Upper lobe of right lung (tissue), 1 donor: Measurements from ENCODE around the gene SCP2D1. TPM values are rescaled to one million over a fixed set of nuclear protein-coding genes. Genes with fewer than 3 reads are reported as not detected.

ENCODE experiments used
- ATAC-seq: fragments of 200-7000 bp; cut with Tn5 transposase; one replicate; pipeline ENCODE4 v1.9.1; 2020; ENCODE audit warnings: mild to moderate bottlenecking, moderate library complexity
- DNase-seq: peaks from one replicate; pipeline ENCODE4 v3.0.0-alpha.2; 2020
- H3K27ac ChIP-seq: fragments of 200-600 bp; one replicate; pipeline ENCODE4 v1.8.0; 2022
- H3K27me3 ChIP-seq: fragments of 200-600 bp; one replicate; pipeline ENCODE4 v1.8.0; 2022; ENCODE audit warnings: mild to moderate bottlenecking
- H3K36me3 ChIP-seq: fragments of 200-600 bp; one replicate; pipeline ENCODE4 v1.8.0; 2022
- H3K4me1 ChIP-seq: fragments of 200-600 bp; one replicate; pipeline ENCODE4 v1.8.0; 2022
- H3K4me3 ChIP-seq: fragments of 200-600 bp; one replicate; pipeline ENCODE4 v1.8.0; 2022; ENCODE audit warnings: mild to moderate bottlenecking
- H3K9me3 ChIP-seq: fragments of 200-600 bp; one replicate; pipeline ENCODE4 v1.8.0; 2022
- intact Hi-C: fragments of 100-400 bp; cut with DNase I; formaldehyde crosslinking; loops from one replicate; pipeline ENCODE4 v1.11.0; 2022
- total RNA-seq: library from RNA; stranded (reverse); fragmentation: NEBNext Ultra II Directional; extraction: Animal tissue kit (Norgen Biotek cat#: 25700); gene quantifications from one replicate; pipeline ENCODE4 v1.2.1, GENCODE V29; 2021
- TF ChIP-seq, protein P1 (sequence below): fragments of 200-600 bp; IDR thresholded peaks from one replicate; pipeline ENCODE4 v1.8.0; 2022; ENCODE audit warnings: antibody characterized with exemption
- donor health status: DM: no; HTN: yes; CAD: no; lungs with severe emphysema.

Gene SCP2D1
- total RNA-seq, 1 donor from 2014 or later: not detected

DNA sequence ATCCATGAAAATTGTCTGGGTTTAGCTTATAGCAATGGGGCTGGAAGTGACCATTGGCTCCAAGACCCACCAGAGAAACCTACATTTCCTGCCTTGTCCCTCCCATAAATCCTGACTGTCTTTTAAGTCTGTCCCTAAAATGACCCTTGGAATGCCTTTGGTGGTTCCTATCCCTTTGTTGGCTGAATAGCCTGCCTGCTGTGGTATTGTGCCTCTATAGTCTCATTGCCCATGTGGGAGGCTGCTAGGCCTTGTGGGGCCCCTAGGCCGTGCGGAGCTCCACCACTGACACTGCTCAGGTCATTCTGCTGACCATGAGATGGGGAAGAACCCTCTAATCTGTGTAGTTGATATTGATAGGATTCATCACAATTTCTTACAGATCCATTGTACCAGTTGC, 43.3 kb downstream of the SCP2D1 start:
- Histone ChIP-seq H3K4me1 (no peaks in the 10 kb centered on the region), H3K27ac (no peak overlapping the region), H3K9me3 (no peaks in the 10 kb centered on the region), H3K27me3 (no peaks in the 10 kb centered on the region), H3K4me3 (no peak overlapping the region), H3K36me3 (no peaks in the 10 kb centered on the region)
- intact Hi-C loops: no loop called here
- no peak for DNase-seq
- ATAC-seq: no peak
- TF ChIP-seq, protein P1, sequence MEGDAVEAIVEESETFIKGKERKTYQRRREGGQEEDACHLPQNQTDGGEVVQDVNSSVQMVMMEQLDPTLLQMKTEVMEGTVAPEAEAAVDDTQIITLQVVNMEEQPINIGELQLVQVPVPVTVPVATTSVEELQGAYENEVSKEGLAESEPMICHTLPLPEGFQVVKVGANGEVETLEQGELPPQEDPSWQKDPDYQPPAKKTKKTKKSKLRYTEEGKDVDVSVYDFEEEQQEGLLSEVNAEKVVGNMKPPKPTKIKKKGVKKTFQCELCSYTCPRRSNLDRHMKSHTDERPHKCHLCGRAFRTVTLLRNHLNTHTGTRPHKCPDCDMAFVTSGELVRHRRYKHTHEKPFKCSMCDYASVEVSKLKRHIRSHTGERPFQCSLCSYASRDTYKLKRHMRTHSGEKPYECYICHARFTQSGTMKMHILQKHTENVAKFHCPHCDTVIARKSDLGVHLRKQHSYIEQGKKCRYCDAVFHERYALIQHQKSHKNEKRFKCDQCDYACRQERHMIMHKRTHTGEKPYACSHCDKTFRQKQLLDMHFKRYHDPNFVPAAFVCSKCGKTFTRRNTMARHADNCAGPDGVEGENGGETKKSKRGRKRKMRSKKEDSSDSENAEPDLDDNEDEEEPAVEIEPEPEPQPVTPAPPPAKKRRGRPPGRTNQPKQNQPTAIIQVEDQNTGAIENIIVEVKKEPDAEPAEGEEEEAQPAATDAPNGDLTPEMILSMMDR: no peak

DNA sequence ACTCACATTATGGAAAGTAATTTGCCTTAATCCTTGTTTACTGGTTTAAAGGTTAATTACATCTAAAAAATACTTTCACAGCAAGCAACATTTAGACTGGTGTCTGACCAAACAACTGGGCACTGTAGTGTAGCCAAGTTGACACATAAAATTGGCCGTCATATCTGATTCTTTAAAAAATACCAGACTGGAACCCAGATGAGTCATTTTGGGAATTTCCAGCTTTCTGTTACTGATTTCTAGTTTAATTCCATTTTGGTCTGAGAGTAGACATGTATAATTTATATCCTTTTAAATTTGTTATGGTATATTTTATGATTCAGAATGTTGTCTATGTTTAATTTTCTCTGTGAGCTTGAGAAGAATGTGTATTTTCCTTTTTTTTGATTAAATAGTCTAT, 44.1 kb downstream of the SCP2D1 start:
- Histone ChIP-seq H3K36me3 (no peaks in the 10 kb centered on the region), H3K9me3 (no peaks in the 10 kb centered on the region), H3K4me1 (no peaks in the 10 kb centered on the region), H3K27me3 (no peaks in the 10 kb centered on the region), H3K4me3 (no peak overlapping the region), H3K27ac (no peak overlapping the region)
- intact Hi-C loops: no loop called here
- DNase-seq (no peak), ATAC-seq (no peak)
- TF ChIP-seq, protein P1: no peak

DNA sequence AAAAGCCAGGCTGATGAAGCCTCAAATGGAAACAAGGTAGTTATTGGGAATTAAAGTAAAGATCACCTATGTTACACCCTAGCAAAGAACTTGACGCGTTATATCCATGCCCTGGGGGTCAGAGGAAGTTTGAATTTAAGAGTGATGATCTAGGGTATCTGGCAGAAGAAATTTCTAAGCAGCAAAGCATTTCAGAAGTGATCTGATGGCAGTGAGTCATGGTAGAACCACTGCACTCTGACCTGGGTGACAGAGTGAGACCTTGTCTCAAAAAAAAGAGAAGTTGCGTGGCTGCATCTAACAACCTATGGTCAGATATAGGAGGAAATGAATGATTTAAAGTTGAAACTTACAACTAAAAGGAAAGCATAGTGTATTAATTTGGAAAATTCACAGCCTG, 45.2 kb downstream of the SCP2D1 start:
- ATAC-seq (peak; percentile 43), DNase-seq (no peak)
- Histone ChIP-seq H3K4me1 (no peaks in the 10 kb centered on the region), H3K9me3 (no peaks in the 10 kb centered on the region), H3K4me3 (no peak overlapping the region), H3K27ac (no peak overlapping the region), H3K36me3 (no peaks in the 10 kb centered on the region), H3K27me3 (no peaks in the 10 kb centered on the region)
- TF ChIP-seq, protein P1: no peak
- intact Hi-C loops: no loop called here

Other genes with a start within 250 kb of the SCP2D1 start
- 59.5 TPM for gene SMIM26, start 246.4 kb upstream of the SCP2D1 start, total RNA-seq
- gene DTD1, start 225.7 kb upstream of the SCP2D1 start, total RNA-seq: 19.9 TPM